Bronchial smooth muscle cell (primary cell): ENCODE measurements around the gene SEC16B. TPM values are rescaled to one million over a fixed set of nuclear protein-coding genes. Genes with fewer than 3 reads are reported as not detected.

Experiments
- total RNA-seq: library from RNA; depleted of rRNA; stranded (reverse); fragments of >200 nt; gene quantifications from 2 replicates; pipeline ENCODE4 v1.2.1, GENCODE V29; 2014

Gene SEC16B
- 2.7 and 4.1 TPM in 2 replicates for total RNA-seq

GRCh38 chr1:177969825-177970371 is at the start of gene SEC16B:
SEC16B (minus strand) TSS chr1:177970058; CDS start chr1:177967981, 2,077 bp downstream.

Other genes with a start within 250 kb of the SEC16B start
- gene RASAL2, start 124.0 kb upstream of the SEC16B start, total RNA-seq: 6.5 and 7.3 TPM in 2 replicates